Smooth muscle cell (in vitro differentiated cells): ENCODE results near the gene OGN. TPM values are rescaled to one million over a fixed set of nuclear protein-coding genes. Genes with fewer than 3 reads are reported as not detected.

Source experiments
- DNase-seq: peaks from one replicate; lab custom pipeline; 2025; ENCODE audit not compliant: unreplicated experiment; lab: John Stamatoyannopoulos, UW
- H2AFZ ChIP-seq: fragments of 200-600 bp; sonication (generic); 2 replicates; pipeline ENCODE4 v1.6.0; 2016; ENCODE audit warnings: antibody characterized with exemption, low read depth, mild to moderate bottlenecking
- H3F3A ChIP-seq: fragments of 200-600 bp; sonication (generic); 2 replicates; pipeline ENCODE4 v1.6.0; 2017; ENCODE audit warnings: antibody characterized with exemption, low read depth
- H3K27ac ChIP-seq: fragments of 200-600 bp; sonication (generic); 2 replicates; pipeline ENCODE4 v1.5.1; 2016; ENCODE audit warnings: low read depth, mild to moderate bottlenecking
- H3K27me3 ChIP-seq: fragments of 200-600 bp; sonication (generic); 2 replicates; pipeline ENCODE4 v1.6.1; 2016; ENCODE audit warnings: low read depth, mild to moderate bottlenecking
- H3K36me3 ChIP-seq: fragments of 200-600 bp; sonication (generic); 2 replicates; pipeline ENCODE4 v1.5.1; 2016; ENCODE audit warnings: low read depth
- H3K4me1 ChIP-seq: fragments of 200-600 bp; sonication (generic); 2 replicates; pipeline ENCODE4 v1.5.1; 2016; ENCODE audit warnings: low read depth
- H3K4me2 ChIP-seq: fragments of 200-600 bp; sonication (generic); 2 replicates; pipeline ENCODE4 v1.6.0; 2016; ENCODE audit warnings: mild to moderate bottlenecking
- H3K4me3 ChIP-seq: fragments of 200-600 bp; sonication (generic); 2 replicates; pipeline ENCODE4 v1.5.1; 2016; ENCODE audit warnings: mild to moderate bottlenecking
- H3K79me2 ChIP-seq: fragments of 200-600 bp; sonication (generic); 2 replicates; pipeline ENCODE4 v1.6.0; 2016; ENCODE audit warnings: low read depth, mild to moderate bottlenecking
- H3K9ac ChIP-seq: fragments of 200-600 bp; sonication (generic); 2 replicates; pipeline ENCODE4 v1.6.0; 2016; ENCODE audit warnings: low read depth
- H3K9me3 ChIP-seq: fragments of 200-600 bp; sonication (generic); replicated peaks from 2 replicates; pipeline ENCODE4 v1.5.1; 2016; ENCODE audit warnings: low read depth
- H4K20me1 ChIP-seq: fragments of 200-600 bp; sonication (generic); 2 replicates; pipeline ENCODE4 v1.6.0; 2016; ENCODE audit warnings: low read depth
- CTCF ChIP-seq: fragments of 200-600 bp; sonication (generic); IDR thresholded peaks from 2 replicates; pipeline ENCODE4 v1.5.1; 2017; ENCODE audit warnings: borderline replicate concordance, mild to moderate bottlenecking, antibody characterized with exemption; ENCODE audit not compliant: insufficient read depth, poor library complexity, severe bottlenecking
- WGBS: methylation state at CpG from one replicate; pipeline ENCODE4 v1.1.7; 2016; ENCODE audit warnings: low lambda C conversion rate; 5-methylcytosine and 5-hydroxymethylcytosine counted together
- polyA plus RNA-seq: library from polyadenylated mRNA; unstranded; fragments of >200 nt; fragmentation: Nextera tagmentation; extraction: Ambion mirVana; gene quantifications from 2 replicates; pipeline ENCODE4 v1.2.1, GENCODE V29; 2016
- total RNA-seq: library from RNA; depleted of rRNA; stranded (reverse); fragments of >200 nt; gene quantifications from 2 replicates; pipeline ENCODE4 v1.2.3, GENCODE V29; 2014

OGN gene
- total and polyA plus RNA-seq, 2 experiments from 2014 or later, result 27.4 to 27.8 TPM

GRCh38 chr9:92432972-92433548 lies 28.7 kb upstream of the OGN start:
- WGBS, result 96% methylated on average over 5 of the region's 5 CpGs
- H3K27ac ChIP-seq, result no peak overlapping the region
- H3K4me2 ChIP-seq, result no peak overlapping the region
- no peak overlapping the region for H3K4me3 ChIP-seq
- H3K27me3 ChIP-seq, result no peaks in the 10 kb centered on the region
- H3K4me1 ChIP-seq, result no peaks in the 10 kb centered on the region
- no peaks in the 10 kb centered on the region for H3F3A ChIP-seq
- no peaks in the 10 kb centered on the region for H4K20me1 ChIP-seq
- no peaks in the 10 kb centered on the region for H3K36me3 ChIP-seq
- no peak for DNase-seq
- no peak overlapping the region for H3K9ac ChIP-seq
- H3K9me3 ChIP-seq, result no peaks in the 10 kb centered on the region
- no peak overlapping the region for H2AFZ ChIP-seq
- no peaks in the 10 kb centered on the region for H3K79me2 ChIP-seq
- no peak for TF ChIP-seq CTCF

GRCh38 chr9:92432350-92432749 lies 28.0 kb upstream of the OGN start:
- Histone ChIP-seq H3K4me3 (no peak overlapping the region), H3F3A (no peaks in the 10 kb centered on the region), H4K20me1 (no peaks in the 10 kb centered on the region), H3K9ac (no peak overlapping the region), H2AFZ (no peak overlapping the region), H3K36me3 (no peaks in the 10 kb centered on the region), H3K4me1 (no peaks in the 10 kb centered on the region), H3K27ac (no peak overlapping the region), H3K27me3 (no peaks in the 10 kb centered on the region), H3K4me2 (no peak overlapping the region), H3K79me2 (no peaks in the 10 kb centered on the region), H3K9me3 (no peaks in the 10 kb centered on the region)
- no peak for TF ChIP-seq CTCF
- whole genome bisulfite sequencing, result 89% methylated on average over 5 of the region's 5 CpGs
- DNase-seq, result no peak

- peaks cover 5% of the 10 kb centered on the region for H3F3A ChIP-seq
- H2AFZ ChIP-seq, result no peak overlapping the region
- no peaks in the 10 kb centered on the region for H4K20me1 ChIP-seq
- H3K27ac ChIP-seq, result no peak overlapping the region
- H3K4me1 ChIP-seq, result no peaks in the 10 kb centered on the region
- DNase-seq, result no peak
- 44% methylated on average over 2 of the region's 2 CpGs for WGBS
- H3K9ac ChIP-seq, result no peak overlapping the region
- TF ChIP-seq CTCF, result no peak
- H3K79me2 ChIP-seq, result no peaks in the 10 kb centered on the region
- no peaks in the 10 kb centered on the region for H3K9me3 ChIP-seq
- H3K36me3 ChIP-seq, result no peaks in the 10 kb centered on the region
- H3K27me3 ChIP-seq, result no peaks in the 10 kb centered on the region
- H3K4me3 ChIP-seq, result no peak overlapping the region
- H3K4me2 ChIP-seq, result no peak overlapping the region
Observed at GRCh38 chr9:92429836-92430235, 25.5 kb upstream of the OGN start.

- Histone ChIP-seq H4K20me1 (no peaks in the 10 kb centered on the region), H3K79me2 (no peaks in the 10 kb centered on the region), H3K9me3 (no peaks in the 10 kb centered on the region), H3K4me2 (no peak overlapping the region), H3K27me3 (no peaks in the 10 kb centered on the region), H3F3A (peaks cover 5% of the 10 kb centered on the region), H3K9ac (no peak overlapping the region), H3K36me3 (no peaks in the 10 kb centered on the region), H3K4me1 (peaks cover 5% of the 10 kb centered on the region), H3K4me3 (no peak overlapping the region), H3K27ac (peak overlapping the region; percentile 67), H2AFZ (no peak overlapping the region)
- TF ChIP-seq CTCF, result no peak
- 92% methylated on average over 5 of the region's 5 CpGs for WGBS
- DNase-seq, result no peak
Observed at GRCh38 chr9:92426501-92427145, 22.2 kb upstream of the OGN start.
